A549 (cell line): ENCODE measurements around the gene LRRFIP2.

Experiments
- CTCF ChIP-seq: fragments of >200 bp; sonication (Bioruptor Twin); formaldehyde crosslinking; IDR thresholded peaks from 3 replicates; pipeline ENCODE4 v1.5.1; 2016
- RAD21 ChIP-seq, 2 experiments: fragments of >200 bp in 1 of 2; sonication (Bioruptor Twin) in 1 of 2; formaldehyde crosslinking in 1 of 2; IDR thresholded peaks in 1 of 2; conservative IDR thresholded peaks in 1 of 2; 2 replicates in 1 of 2; 3 replicates in 1 of 2; pipeline ENCODE4 v1.6.1; 2012 to 2018; ENCODE audit warnings: inconsistent platforms in 1 of 2

GRCh38 chr3:37028329-37028728, 146.1 kb downstream of the LRRFIP2 start:
- TF ChIP-seq RAD21 (conservative IDR thresholded peaks at IDR 0.05 in 1 of 2, IDR thresholded peaks at IDR 0.05 in 1 of 2) (no peak), CTCF (no peak)
